SK-N-SH (cell line): ENCODE data around the gene GLB1L3. TPM values are rescaled to one million over a fixed set of nuclear protein-coding genes. Genes with fewer than 3 reads are reported as not detected.

ENCODE experiments used
- CTCF ChIA-PET: fragments of 300-600, 350-600 bp; formaldehyde crosslinking; extraction: SDS; loops from one replicate; lab custom pipeline; 2021; lab: Yijun Ruan, JAX
- POLR2A ChIA-PET: fragments of 350-600 bp; sonication (Branson Sonifier 250); formaldehyde crosslinking; extraction: SDS; loops from one replicate; lab custom pipeline; 2020; ENCODE audit warnings: antibody characterized with exemption, inconsistent platforms; lab: Yijun Ruan, JAX
- DNase-seq: peaks from one replicate; pipeline ENCODE4 v3.0.0; 2012
- H2AFZ ChIP-seq: fragments of 200-600 bp; sonication (generic); 2 replicates; pipeline ENCODE4 v1.8.1; 2016; ENCODE audit warnings: antibody characterized with exemption, mild to moderate bottlenecking, low read depth
- H3F3A ChIP-seq: fragments of 200-600 bp; sonication (generic); replicated peaks from 2 replicates; pipeline ENCODE3; 2016; ENCODE audit warnings: antibody characterized with exemption, mild to moderate bottlenecking; ENCODE audit not compliant: insufficient read depth
- H3K27ac ChIP-seq, 2 experiments: fragments of 200-500 bp in 1 of 2; fragments of 200-600 bp in 1 of 2; sonication (Bioruptor generic) in 1 of 2; sonication (generic), shearing (Covaris generic) in 1 of 2; 2 replicates each; pipeline versions ENCODE4 v1.5.1 to v1.6.1; 2014 to 2016; ENCODE audit warnings: low read depth in 2 of 2, inconsistent platforms in 1 of 2, low read length in 1 of 2, mild to moderate bottlenecking in 1 of 2, mixed read lengths in 1 of 2
- H3K27me3 ChIP-seq: fragments of 200-600 bp; sonication (generic), shearing (Covaris generic); 2 replicates; pipeline ENCODE4 v1.6.1; 2016; ENCODE audit warnings: mixed run types; ENCODE audit not compliant: insufficient read depth
- H3K36me3 ChIP-seq, 2 experiments: fragments of 200-500 bp in 1 of 2; fragments of 200-600 bp in 1 of 2; sonication (Bioruptor generic) in 1 of 2; sonication (generic) in 1 of 2; replicated peaks in 1 of 2; 2 replicates each; pipeline versions ENCODE3 to v1.5.1; 2014 to 2016; ENCODE audit warnings: low read length in 1 of 2, mild to moderate bottlenecking in 1 of 2; ENCODE audit not compliant: insufficient read depth in 2 of 2, control insufficient read depth in 1 of 2
- H3K4me1 ChIP-seq, 2 experiments: fragments of 200-500 bp in 1 of 2; fragments of 200-600 bp in 1 of 2; sonication (Bioruptor generic) in 1 of 2; sonication (generic), shearing (Covaris generic) in 1 of 2; 2 replicates each; pipeline versions ENCODE4 v1.5.1 to v1.6.1; 2014 to 2016; ENCODE audit warnings: low read depth in 1 of 2, low read length in 1 of 2, mixed run types in 1 of 2; ENCODE audit not compliant: insufficient read depth in 2 of 2, control insufficient read depth in 1 of 2
- H3K4me2 ChIP-seq: fragments of 200-600 bp; sonication (generic), shearing (Covaris generic); 2 replicates; pipeline ENCODE4 v1.6.1; 2017; ENCODE audit warnings: mixed run types
- H3K4me3 ChIP-seq, 2 experiments: fragments of 200-500 bp in 1 of 2; fragments of 200-600 bp in 1 of 2; sonication (Bioruptor generic) in 1 of 2; sonication (generic), shearing (Covaris generic) in 1 of 2; 2 replicates each; pipeline versions ENCODE4 v1.5.1 to v1.8.1; 2014 to 2016; ENCODE audit warnings: low read depth in 2 of 2, inconsistent platforms in 1 of 2, low read length in 1 of 2, mild to moderate bottlenecking in 1 of 2, mixed read lengths in 1 of 2, moderate library complexity in 1 of 2
- H3K79me2 ChIP-seq: fragments of 200-600 bp; sonication (generic); 2 replicates; pipeline ENCODE4 v1.8.1; 2017; ENCODE audit warnings: mild to moderate bottlenecking; ENCODE audit not compliant: insufficient read depth
- H3K9ac ChIP-seq: fragments of 200-600 bp; sonication (generic); 2 replicates; pipeline ENCODE4 v1.6.1; 2017; ENCODE audit warnings: mixed run types
- H3K9me2 ChIP-seq: fragments of 200-600 bp; sonication (generic); 2 replicates; pipeline ENCODE4 v1.6.1; 2017; ENCODE audit warnings: mixed run types
- H3K9me3 ChIP-seq: fragments of 200-600 bp; sonication (generic); 2 replicates; pipeline ENCODE4 v1.6.1; 2017; ENCODE audit warnings: mixed run types, mild to moderate bottlenecking, moderate library complexity
- H4K20me1 ChIP-seq: fragments of 200-600 bp; sonication (generic); 2 replicates; pipeline ENCODE4 v1.6.1; 2017; ENCODE audit warnings: mild to moderate bottlenecking, mixed run types; ENCODE audit not compliant: insufficient read depth
- ELF1 ChIP-seq: IDR thresholded peaks from 2 replicates; pipeline ENCODE4 v1.4.0; 2012
- EZH2phosphoT487 ChIP-seq: fragments of 200-600 bp; sonication (generic); IDR thresholded peaks from 2 replicates; pipeline ENCODE4 v1.6.1; 2017; ENCODE audit warnings: low read depth, mixed run types, mild to moderate bottlenecking, antibody characterized with exemption, moderate library complexity, borderline replicate concordance
- FOSL2 ChIP-seq: IDR thresholded peaks from 2 replicates; pipeline ENCODE4 v1.4.0; 2012; ENCODE audit warnings: low read depth, mild to moderate bottlenecking, moderate library complexity, borderline replicate concordance
- IRF3 ChIP-seq: fragments of 150-350 bp; IDR thresholded peaks from 2 replicates; pipeline ENCODE4 v1.6.1; 2016; ENCODE audit warnings: mild to moderate bottlenecking, low read depth, low read length
- JUND ChIP-seq: IDR thresholded peaks from 2 replicates; pipeline ENCODE4 v1.4.0; 2012
- MEF2A ChIP-seq: IDR thresholded peaks from 2 replicates; pipeline ENCODE4 v1.4.0; 2012; ENCODE audit warnings: low read depth, borderline replicate concordance
- RAD21 ChIP-seq: IDR thresholded peaks from 2 replicates; pipeline ENCODE4 v1.6.1; 2012; ENCODE audit warnings: mild to moderate bottlenecking, low read length
- RCOR1 ChIP-seq: fragments of 150-350 bp; IDR thresholded peaks from 2 replicates; pipeline ENCODE4 v1.6.1; 2017; ENCODE audit warnings: antibody characterized with exemption, low read length
- REST ChIP-seq: IDR thresholded peaks from 2 replicates; pipeline ENCODE4 v1.6.1; 2012; ENCODE audit warnings: mild to moderate bottlenecking, low read depth, low read length, moderate library complexity
- TAF1 ChIP-seq: IDR thresholded peaks from 2 replicates; pipeline ENCODE4 v1.6.1; 2012; ENCODE audit warnings: low read depth, mild to moderate bottlenecking, low read length, moderate library complexity, borderline replicate concordance
- TEAD4 ChIP-seq: IDR thresholded peaks from 2 replicates; pipeline ENCODE4 v1.4.0; 2012; ENCODE audit warnings: mild to moderate bottlenecking, borderline replicate concordance; ENCODE audit not compliant: insufficient read depth
- YY1 ChIP-seq: IDR thresholded peaks from 2 replicates; pipeline ENCODE4 v1.4.0; 2012; ENCODE audit warnings: low read depth, mild to moderate bottlenecking
- WGBS: methylation state at CpG from one replicate; pipeline ENCODE4 v1.1.6; 2017; ENCODE audit warnings: low lambda C conversion rate; 5-methylcytosine and 5-hydroxymethylcytosine counted together
- polyA plus RNA-seq, 3 experiments: library from polyadenylated mRNA; depleted of rRNA; stranded (reverse); fragments of >200 nt; gene quantifications; 2 replicates each; pipeline ENCODE4 v1.2.3, GENCODE V29; 2012
- TF ChIP-seq, protein P1 (sequence below): IDR thresholded peaks from 2 replicates; pipeline ENCODE4 v1.4.0; 2012; ENCODE audit warnings: low read depth, borderline replicate concordance
- TF ChIP-seq, protein P2 (sequence below): fragments of 150-350 bp; IDR thresholded peaks from 2 replicates; pipeline ENCODE4 v1.6.1; 2017; ENCODE audit warnings: antibody characterized with exemption, low read length, low read depth, borderline replicate concordance

GLB1L3 gene
- polyA plus RNA-seq, 1 of the 3 experiments (the other 2 are of a cell fraction), result not detected

- 77% methylated on average over 29 of the region's 32 CpGs for WGBS
- Histone ChIP-seq H3K27ac (no peak overlapping the region), H2AFZ (no peak overlapping the region), H4K20me1 (no peaks in the 10 kb centered on the region), H3K79me2 (no peaks in the 10 kb centered on the region), H3K4me3 (no peak overlapping the region), H3K9ac (no peak overlapping the region), H3K4me1 (no peaks in the 10 kb centered on the region; a peak in 1 of 4 replicates), H3K36me3 (no peaks in the 10 kb centered on the region), H3F3A (no peaks in the 10 kb centered on the region), H3K27me3 (no peaks in the 10 kb centered on the region), H3K4me2 (no peak overlapping the region), H3K9me3 (no peaks in the 10 kb centered on the region), H3K9me2 (no peaks in the 10 kb centered on the region)
- POLR2A ChIA-PET, result no interaction called here
- no peak for DNase-seq
- CTCF ChIA-PET, result interaction anchor here (0.6 kb wide), 1 partner anchor 505 kb away, joined by 3 read pairs; no protein-coding TSS in a partner anchor
- no peak for TF ChIP-seq IRF3
- TF ChIP-seq JUND, result no peak
- TF ChIP-seq, protein P1, sequence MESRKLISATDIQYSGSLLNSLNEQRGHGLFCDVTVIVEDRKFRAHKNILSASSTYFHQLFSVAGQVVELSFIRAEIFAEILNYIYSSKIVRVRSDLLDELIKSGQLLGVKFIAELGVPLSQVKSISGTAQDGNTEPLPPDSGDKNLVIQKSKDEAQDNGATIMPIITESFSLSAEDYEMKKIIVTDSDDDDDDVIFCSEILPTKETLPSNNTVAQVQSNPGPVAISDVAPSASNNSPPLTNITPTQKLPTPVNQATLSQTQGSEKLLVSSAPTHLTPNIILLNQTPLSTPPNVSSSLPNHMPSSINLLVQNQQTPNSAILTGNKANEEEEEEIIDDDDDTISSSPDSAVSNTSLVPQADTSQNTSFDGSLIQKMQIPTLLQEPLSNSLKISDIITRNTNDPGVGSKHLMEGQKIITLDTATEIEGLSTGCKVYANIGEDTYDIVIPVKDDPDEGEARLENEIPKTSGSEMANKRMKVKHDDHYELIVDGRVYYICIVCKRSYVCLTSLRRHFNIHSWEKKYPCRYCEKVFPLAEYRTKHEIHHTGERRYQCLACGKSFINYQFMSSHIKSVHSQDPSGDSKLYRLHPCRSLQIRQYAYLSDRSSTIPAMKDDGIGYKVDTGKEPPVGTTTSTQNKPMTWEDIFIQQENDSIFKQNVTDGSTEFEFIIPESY, result no peak
- TF ChIP-seq EZH2phosphoT487, result no peak
- TF ChIP-seq YY1, result no peak
- TF ChIP-seq FOSL2, result no peak
- TF ChIP-seq RAD21, result no peak
- TF ChIP-seq TEAD4, result no peak
- TF ChIP-seq, protein P2, sequence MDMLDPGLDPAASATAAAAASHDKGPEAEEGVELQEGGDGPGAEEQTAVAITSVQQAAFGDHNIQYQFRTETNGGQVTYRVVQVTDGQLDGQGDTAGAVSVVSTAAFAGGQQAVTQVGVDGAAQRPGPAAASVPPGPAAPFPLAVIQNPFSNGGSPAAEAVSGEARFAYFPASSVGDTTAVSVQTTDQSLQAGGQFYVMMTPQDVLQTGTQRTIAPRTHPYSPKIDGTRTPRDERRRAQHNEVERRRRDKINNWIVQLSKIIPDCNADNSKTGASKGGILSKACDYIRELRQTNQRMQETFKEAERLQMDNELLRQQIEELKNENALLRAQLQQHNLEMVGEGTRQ, result no peak
- TF ChIP-seq RCOR1, result no peak
- no peak for TF ChIP-seq MEF2A
- no peak for TF ChIP-seq TAF1
- TF ChIP-seq ELF1, result no peak
- no peak for TF ChIP-seq REST
Observed at GRCh38 chr11:134362192-134362901, 86.2 kb downstream of the GLB1L3 start.
